CD14-positive monocyte (primary cell): ENCODE data around the gene FXYD6. TPM values are rescaled to one million over a fixed set of nuclear protein-coding genes. Genes with fewer than 3 reads are reported as not detected.

Source experiments
- DNase-seq, 3 donors: peaks; one replicate each; pipeline ENCODE4 v3.0.0-alpha.2; 2011 to 2022
- H2AFZ ChIP-seq: 2 replicates; pipeline ENCODE4 v1.6.0; 2012; ENCODE audit warnings: mild to moderate bottlenecking, low read depth, low read length, inconsistent platforms; ENCODE audit not compliant: insufficient read depth, poor library complexity, severe bottlenecking
- H3K27ac ChIP-seq, 2 donors: 1 replicate in 1 of 2; 2 replicates in 1 of 2; pipeline ENCODE4 v1.5.1; 2012 to 2013; ENCODE audit warnings: low read length in 2 of 2, control low read depth in 1 of 2, inconsistent platforms in 1 of 2, low read depth in 1 of 2, mild to moderate bottlenecking in 1 of 2
- H3K27me3 ChIP-seq, 2 donors: one replicate each; pipeline versions ENCODE4 v1.6.0 to v1.6.1; 2011 to 2013; ENCODE audit warnings: low read length in 2 of 2; ENCODE audit not compliant: control insufficient read depth in 2 of 2, insufficient read depth in 2 of 2
- H3K36me3 ChIP-seq, 2 donors: replicated peaks in 1 of 2; 1 replicate in 1 of 2; 2 replicates in 1 of 2; pipeline versions ENCODE4 v1.5.1 to v1.6.1; 2012 to 2013; ENCODE audit warnings: low read length in 2 of 2, control low read depth in 1 of 2, inconsistent platforms in 1 of 2, mild to moderate bottlenecking in 1 of 2; ENCODE audit not compliant: insufficient read depth in 2 of 2, control insufficient read depth in 1 of 2
- H3K4me1 ChIP-seq, 2 donors: 1 replicate in 1 of 2; 2 replicates in 1 of 2; pipeline versions ENCODE4 v1.5.1 to v1.6.1; 2012 to 2013; ENCODE audit warnings: low read length in 2 of 2, control low read depth in 1 of 2, inconsistent platforms in 1 of 2, mild to moderate bottlenecking in 1 of 2, moderate library complexity in 1 of 2; ENCODE audit not compliant: insufficient read depth in 2 of 2, control insufficient read depth in 1 of 2
- H3K4me2 ChIP-seq: replicated peaks from 2 replicates; pipeline ENCODE3; 2012; ENCODE audit warnings: low read length, moderate library complexity, mild to moderate bottlenecking; ENCODE audit not compliant: poor library complexity, severe bottlenecking; ENCODE audit errors: extremely low read depth
- H3K4me3 ChIP-seq, 3 experiments: fragments of 200-600 bp in 1 of 3; sonication (generic) in 1 of 3; replicated peaks in 1 of 3; 1 replicate in 2 of 3; 2 replicates in 1 of 3; pipeline ENCODE4 v1.5.1; 2011 to 2013; ENCODE audit warnings: low read length in 3 of 3, mild to moderate bottlenecking in 3 of 3, control low read depth in 2 of 3, low read depth in 2 of 3, inconsistent platforms in 1 of 3, moderate library complexity in 1 of 3
- H3K79me2 ChIP-seq: 2 replicates; pipeline ENCODE4 v1.6.0; 2012; ENCODE audit warnings: mild to moderate bottlenecking, control low read depth, inconsistent platforms, low read length, moderate library complexity; ENCODE audit not compliant: insufficient read depth
- H3K9ac ChIP-seq: 2 replicates; pipeline ENCODE4 v1.6.0; 2017; ENCODE audit warnings: low read length, mild to moderate bottlenecking; ENCODE audit not compliant: insufficient read depth, poor library complexity, severe bottlenecking
- H3K9me3 ChIP-seq, 2 donors: replicated peaks in 1 of 2; 1 replicate in 1 of 2; 2 replicates in 1 of 2; pipeline versions ENCODE4 v1.5.1 to v1.6.1; 2012 to 2013; ENCODE audit warnings: low read length in 2 of 2, control low read depth in 1 of 2; ENCODE audit not compliant: control insufficient read depth in 1 of 2, insufficient read depth in 1 of 2
- H4K20me1 ChIP-seq: 2 replicates; pipeline ENCODE4 v1.6.0; 2012; ENCODE audit warnings: mild to moderate bottlenecking, low read length, control low read depth, moderate library complexity; ENCODE audit not compliant: insufficient read depth
- H3K27ac Mint-ChIP-seq, 7 donors: one replicate each; pipeline ENCODE4 v1.8.0; 2020; ENCODE audit warnings: mild to moderate bottlenecking in 7 of 7, mixed read lengths in 7 of 7, moderate library complexity in 6 of 7, inconsistent platforms in 2 of 7
- H3K27me3 Mint-ChIP-seq, 3 donors: one replicate each; pipeline ENCODE4 v1.8.0; 2021 to 2022; ENCODE audit warnings: low read depth in 3 of 3, mild to moderate bottlenecking in 3 of 3, mixed read lengths in 3 of 3, moderate library complexity in 3 of 3, inconsistent platforms in 1 of 3
- H3K36me3 Mint-ChIP-seq, 2 donors: one replicate each; pipeline ENCODE4 v1.8.0; 2020; ENCODE audit warnings: mixed read lengths in 2 of 2, inconsistent platforms in 1 of 2, mild to moderate bottlenecking in 1 of 2
- H3K4me1 Mint-ChIP-seq: one replicate; pipeline ENCODE4 v1.8.0; 2020; ENCODE audit warnings: mild to moderate bottlenecking, mixed read lengths
- H3K4me3 Mint-ChIP-seq, 2 donors: one replicate each; pipeline ENCODE4 v1.8.0; 2020; ENCODE audit warnings: mild to moderate bottlenecking in 2 of 2, mixed read lengths in 2 of 2, moderate library complexity in 1 of 2
- H3K9me3 Mint-ChIP-seq, 7 donors: one replicate each; pipeline ENCODE4 v1.8.0; 2020 to 2022; ENCODE audit warnings: mixed read lengths in 7 of 7, mild to moderate bottlenecking in 6 of 7, moderate library complexity in 6 of 7, inconsistent platforms in 2 of 7
- CTCF ChIP-seq: fragments of 200-600 bp; IDR thresholded peaks from one replicate; pipeline ENCODE4 v1.8.0; 2022; ENCODE audit warnings: antibody characterized with exemption, mild to moderate bottlenecking
- WGBS: methylation state at CpG from one replicate; pipeline ENCODE4 v1.1.5; 2013; ENCODE audit warnings: missing lambda C conversion rate; ENCODE audit not compliant: insufficient coverage; 5-methylcytosine and 5-hydroxymethylcytosine counted together
- intact Hi-C, 2 donors: fragments of 100-400 bp; cut with micrococcal nuclease; formaldehyde crosslinking; loops; one replicate each; pipeline versions ENCODE4 v1.15.0 to v1.15.1; 2023
- polyA plus RNA-seq, 3 donors: library from polyadenylated mRNA; depleted of rRNA in 1 of 3; unstranded in 2 of 3; stranded (reverse) in 1 of 3; fragments of 300-500 nt in 2 of 3; fragments of >200 nt in 1 of 3; fragmentation: Illumina TruSeq in 2 of 3; gene quantifications; 1 replicate in 2 of 3; 2 replicates in 1 of 3; pipeline ENCODE4 v1.2.3, GENCODE V29; 2012 to 2021

Gene FXYD6
- polyA plus RNA-seq, 3 donors: 36.4 to 52.1 (median 44.1) TPM

- intact Hi-C loops: loop anchor here (5.0 to 10.0 kb wide), 3 partner anchors 40 to 90 kb away; no protein-coding TSS in a partner anchor
- H3K79me2 ChIP-seq: no peaks in the 10 kb centered on the region
- no peaks in the 10 kb centered on the region for H4K20me1 ChIP-seq
- no peak overlapping the region for H3K4me3 ChIP-seq
- peaks cover 0 to 1% (median 0%) of the 10 kb centered on the region in 3 donors for H3K27me3 Mint-ChIP-seq
- H3K9me3 Mint-ChIP-seq: peaks cover 9 to 16% (median 12%) of the 10 kb centered on the region in 7 donors
- H3K4me2 ChIP-seq: no peak overlapping the region
- H3K36me3 ChIP-seq: no peaks in the 10 kb centered on the region
- no peak overlapping the region for H3K4me3 Mint-ChIP-seq
- no peaks in the 10 kb centered on the region for H3K27me3 ChIP-seq
- no peak overlapping the region for H2AFZ ChIP-seq
- no peak overlapping the region for H3K27ac ChIP-seq
- 86% methylated on average over 1 of the region's 3 CpGs for WGBS
- H3K4me1 ChIP-seq: peaks cover 6 to 7% of the 10 kb centered on the region in 2 donors
- peaks cover 10 to 13% of the 10 kb centered on the region in 2 donors for H3K9me3 ChIP-seq
- no peak for DNase-seq
- TF ChIP-seq CTCF: no peak
- peaks cover 14% of the 10 kb centered on the region for H3K4me1 Mint-ChIP-seq
- H3K9ac ChIP-seq: no peak overlapping the region
- no peaks in the 10 kb centered on the region for H3K36me3 Mint-ChIP-seq
- H3K27ac Mint-ChIP-seq: no peak overlapping the region
These were observed 24.1 kb downstream of the FXYD6 start for GRCh38 chr11:117852309-117852708.

- no peaks in the 10 kb centered on the region for H3K27me3 ChIP-seq
- H3K27ac ChIP-seq: no peak overlapping the region
- H3K36me3 Mint-ChIP-seq: no peaks in the 10 kb centered on the region
- H3K9ac ChIP-seq: no peak overlapping the region
- peaks cover 3% of the 10 kb centered on the region in 2 donors for H3K4me1 ChIP-seq
- no peak overlapping the region for H3K4me3 Mint-ChIP-seq
- intact Hi-C loops: loop anchor here (5.0 to 10.0 kb wide), 3 partner anchors 40 to 90 kb away; no protein-coding TSS in a partner anchor
- TF ChIP-seq CTCF: no peak
- no peaks in the 10 kb centered on the region for H4K20me1 ChIP-seq
- H3K79me2 ChIP-seq: no peaks in the 10 kb centered on the region
- H3K9me3 Mint-ChIP-seq: peaks cover 9 to 16% (median 12%) of the 10 kb centered on the region in 7 donors
- peaks cover 0 to 1% (median 0%) of the 10 kb centered on the region in 3 donors for H3K27me3 Mint-ChIP-seq
- no peak overlapping the region for H3K4me3 ChIP-seq
- DNase-seq: no peak
- no peaks in the 10 kb centered on the region for H3K36me3 ChIP-seq
- 37% methylated on average over 2 of the region's 3 CpGs for WGBS
- H3K4me1 Mint-ChIP-seq: peaks cover 9% of the 10 kb centered on the region
- no peak overlapping the region for H3K27ac Mint-ChIP-seq
- no peak overlapping the region for H3K4me2 ChIP-seq
- no peak overlapping the region for H2AFZ ChIP-seq
- H3K9me3 ChIP-seq: peaks cover 10 to 13% of the 10 kb centered on the region in 2 donors
These were observed 24.6 kb downstream of the FXYD6 start for GRCh38 chr11:117851852-117852251.
